DND-41 (cell line): Measurements from ENCODE around the gene SMARCC2.

Experiments
- ATAC-seq: fragments of 200-7000 bp; cut with Tn5 transposase; 3 replicates; pipeline ENCODE4 v1.9.1; 2021; ENCODE audit warnings: low read depth; ENCODE audit not compliant: insufficient read depth
- DNase-seq: peaks from one replicate; pipeline ENCODE4 v3.0.0-alpha.2; 2020
- H2AFZ ChIP-seq: 2 replicates; pipeline ENCODE4 v1.6.0; 2012; ENCODE audit warnings: low read depth, low read length
- H3K27ac ChIP-seq: 2 replicates; pipeline ENCODE4 v1.5.1; 2012; ENCODE audit warnings: low read length, inconsistent platforms
- H3K27me3 ChIP-seq: fragments of 200-600 bp; sonication (generic); 2 replicates; pipeline ENCODE4 v1.6.0; 2012; ENCODE audit warnings: low read length, mild to moderate bottlenecking, inconsistent platforms; ENCODE audit not compliant: insufficient read depth, poor library complexity
- H3K36me3 ChIP-seq: 2 replicates; pipeline ENCODE4 v1.5.1; 2012; ENCODE audit warnings: low read length, inconsistent platforms; ENCODE audit not compliant: insufficient read depth
- H3K4me1 ChIP-seq: 2 replicates; pipeline ENCODE4 v1.5.1; 2012; ENCODE audit warnings: mild to moderate bottlenecking, low read length; ENCODE audit not compliant: insufficient read depth
- H3K4me2 ChIP-seq: 2 replicates; pipeline ENCODE4 v1.6.0; 2012; ENCODE audit warnings: mild to moderate bottlenecking, moderate library complexity, low read length, inconsistent platforms; ENCODE audit not compliant: insufficient read depth
- H3K4me3 ChIP-seq, 2 experiments: fragments of 200-600 bp in 1 of 2; shearing (Covaris generic) in 1 of 2; 2 replicates each; pipeline ENCODE4 v1.5.1; 2012 to 2016; ENCODE audit warnings: inconsistent platforms in 2 of 2, low read length in 2 of 2, mild to moderate bottlenecking in 2 of 2, low read depth in 1 of 2, moderate library complexity in 1 of 2
- H3K79me2 ChIP-seq: 2 replicates; pipeline ENCODE4 v1.6.0; 2012; ENCODE audit warnings: low read length, inconsistent platforms; ENCODE audit not compliant: insufficient read depth
- H3K9ac ChIP-seq: 2 replicates; pipeline ENCODE4 v1.6.0; 2012; ENCODE audit warnings: low read depth, mild to moderate bottlenecking, inconsistent platforms, low read length, moderate library complexity
- H3K9me3 ChIP-seq: 2 replicates; pipeline ENCODE4 v1.5.1; 2012; ENCODE audit warnings: low read length, moderate library complexity, mild to moderate bottlenecking, inconsistent platforms; ENCODE audit not compliant: insufficient read depth, severe bottlenecking
- H4K20me1 ChIP-seq: 2 replicates; pipeline ENCODE4 v1.6.0; 2012; ENCODE audit warnings: low read length; ENCODE audit not compliant: insufficient read depth
- EZH2 ChIP-seq: IDR thresholded peaks from 3 replicates; pipeline ENCODE4 v1.6.1; 2012; ENCODE audit warnings: borderline replicate concordance, low read depth, mild to moderate bottlenecking, moderate library complexity, low read length, inconsistent platforms; ENCODE audit not compliant: severe bottlenecking
- TF ChIP-seq, protein P1 (sequence below): IDR thresholded peaks from 2 replicates; pipeline ENCODE4 v1.5.1; 2012; ENCODE audit warnings: borderline replicate concordance, low read length, moderate library complexity, mild to moderate bottlenecking; ENCODE audit not compliant: poor library complexity, severe bottlenecking; ENCODE audit errors: extremely low read depth

SMARCC2 gene

GRCh38 chr12:56164345-56164729 is 24.9 kb downstream of the SMARCC2 start:
- no peaks in the 10 kb centered on the region for H3K9me3 ChIP-seq
- no peak overlapping the region for H3K9ac ChIP-seq
- H3K27ac ChIP-seq = no peak overlapping the region
- no peak overlapping the region for H2AFZ ChIP-seq
- TF ChIP-seq, protein P1, sequence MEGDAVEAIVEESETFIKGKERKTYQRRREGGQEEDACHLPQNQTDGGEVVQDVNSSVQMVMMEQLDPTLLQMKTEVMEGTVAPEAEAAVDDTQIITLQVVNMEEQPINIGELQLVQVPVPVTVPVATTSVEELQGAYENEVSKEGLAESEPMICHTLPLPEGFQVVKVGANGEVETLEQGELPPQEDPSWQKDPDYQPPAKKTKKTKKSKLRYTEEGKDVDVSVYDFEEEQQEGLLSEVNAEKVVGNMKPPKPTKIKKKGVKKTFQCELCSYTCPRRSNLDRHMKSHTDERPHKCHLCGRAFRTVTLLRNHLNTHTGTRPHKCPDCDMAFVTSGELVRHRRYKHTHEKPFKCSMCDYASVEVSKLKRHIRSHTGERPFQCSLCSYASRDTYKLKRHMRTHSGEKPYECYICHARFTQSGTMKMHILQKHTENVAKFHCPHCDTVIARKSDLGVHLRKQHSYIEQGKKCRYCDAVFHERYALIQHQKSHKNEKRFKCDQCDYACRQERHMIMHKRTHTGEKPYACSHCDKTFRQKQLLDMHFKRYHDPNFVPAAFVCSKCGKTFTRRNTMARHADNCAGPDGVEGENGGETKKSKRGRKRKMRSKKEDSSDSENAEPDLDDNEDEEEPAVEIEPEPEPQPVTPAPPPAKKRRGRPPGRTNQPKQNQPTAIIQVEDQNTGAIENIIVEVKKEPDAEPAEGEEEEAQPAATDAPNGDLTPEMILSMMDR = no peak
- no peak for TF ChIP-seq EZH2
- no peak for DNase-seq
- H3K79me2 ChIP-seq = peaks cover 32% of the 10 kb centered on the region
- peaks cover 96% of the 10 kb centered on the region for H3K36me3 ChIP-seq
- H3K4me3 ChIP-seq = no peak overlapping the region
- no peaks in the 10 kb centered on the region for H3K27me3 ChIP-seq
- no peak for ATAC-seq
- peaks cover 30% of the 10 kb centered on the region for H3K4me1 ChIP-seq
- H4K20me1 ChIP-seq = peaks cover 13% of the 10 kb centered on the region
- H3K4me2 ChIP-seq = no peak overlapping the region

DNA sequence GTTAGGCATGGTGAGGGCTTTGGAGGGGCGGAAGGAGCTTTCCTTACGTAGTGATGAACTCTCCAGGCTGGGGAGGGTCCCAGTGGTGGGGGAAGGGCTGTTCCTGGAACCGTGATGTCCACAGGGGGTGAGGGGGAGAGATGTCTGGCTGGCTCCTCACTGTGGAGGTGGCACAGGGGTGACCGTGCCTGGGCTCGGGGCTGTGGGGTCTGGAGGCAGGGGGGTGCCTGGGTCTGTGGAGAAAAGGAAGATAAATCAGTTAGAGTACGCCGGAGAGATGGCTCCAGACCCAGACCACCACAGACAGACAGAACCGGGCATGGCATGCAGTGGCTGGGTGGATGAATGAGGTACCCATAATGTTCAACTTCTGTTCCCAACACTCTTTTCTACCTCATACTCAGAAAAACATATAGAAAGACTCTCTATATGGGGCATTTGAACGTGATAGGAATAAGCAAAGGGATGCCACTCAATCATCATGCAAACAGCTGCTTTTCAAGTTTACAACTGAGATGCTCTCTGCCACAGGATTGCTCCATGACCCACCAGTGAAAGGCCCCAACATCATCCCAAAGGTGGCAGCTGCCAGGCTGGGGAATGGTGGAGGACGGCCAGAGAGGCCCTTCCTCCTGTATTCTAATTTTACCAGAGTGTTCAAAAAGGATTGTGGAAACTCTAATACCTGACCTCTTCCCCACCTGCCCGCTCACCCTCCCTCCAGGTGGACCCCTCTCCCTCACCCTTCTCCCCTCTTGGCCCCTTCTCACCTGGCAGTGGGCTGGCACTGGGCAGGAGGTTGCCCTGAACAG is 25.5 kb downstream of the SMARCC2 start:
- ATAC-seq = no peak
- Histone ChIP-seq H3K27me3 (no peaks in the 10 kb centered on the region), H3K9me3 (no peaks in the 10 kb centered on the region), H3K4me3 (no peak overlapping the region), H3K36me3 (peaks cover 91% of the 10 kb centered on the region), H3K9ac (no peak overlapping the region), H3K27ac (no peak overlapping the region), H4K20me1 (peaks cover 13% of the 10 kb centered on the region), H3K4me2 (no peak overlapping the region), H3K4me1 (peaks cover 36% of the 10 kb centered on the region), H3K79me2 (peaks cover 38% of the 10 kb centered on the region), H2AFZ (no peak overlapping the region)
- DNase-seq = no peak
- TF ChIP-seq EZH2 = no peak
- TF ChIP-seq, protein P1 = no peak

DNA sequence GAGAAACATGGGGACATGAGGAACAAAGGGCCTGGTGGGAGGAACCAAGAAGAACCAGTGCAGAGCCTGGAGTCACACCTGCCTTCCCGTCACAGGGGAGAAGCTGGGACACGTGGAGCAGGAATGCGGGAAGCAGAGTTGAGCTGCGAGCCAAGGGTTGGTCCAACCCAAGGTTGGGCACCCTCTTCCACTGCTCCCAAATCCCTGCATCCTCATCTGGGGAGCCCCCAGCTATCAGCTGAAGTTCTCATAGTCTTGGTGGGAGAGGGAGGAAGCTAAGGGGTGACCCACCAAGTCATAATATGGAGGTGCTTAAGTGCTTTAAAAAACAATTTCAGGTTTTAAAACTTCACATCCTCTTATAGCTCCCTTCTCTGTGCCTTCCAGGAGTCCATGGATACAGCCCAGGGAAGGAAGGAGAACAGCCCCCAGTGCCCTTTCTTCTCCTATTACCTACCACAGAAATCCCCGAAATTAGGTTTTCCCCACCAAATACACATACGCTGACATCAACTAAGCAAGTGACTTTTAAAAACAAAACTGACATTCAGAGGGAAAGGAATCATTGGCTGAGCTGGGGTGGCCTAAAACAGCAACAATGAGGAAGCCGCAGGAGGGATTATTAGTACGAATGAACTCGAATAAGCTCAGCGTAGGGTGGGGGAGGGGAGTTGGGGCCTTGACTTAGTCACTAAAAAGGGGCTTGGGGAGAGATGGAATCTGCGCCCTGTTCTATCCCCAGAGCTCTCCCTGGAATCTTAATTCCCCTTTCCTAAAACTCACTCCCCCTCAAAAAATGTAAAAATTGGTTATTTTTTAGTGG is 26.6 kb downstream of the SMARCC2 start:
- Histone ChIP-seq H3K27me3 (no peaks in the 10 kb centered on the region), H3K9ac (no peak overlapping the region), H2AFZ (no peak overlapping the region), H3K4me3 (no peak overlapping the region), H4K20me1 (peaks cover 13% of the 10 kb centered on the region), H3K79me2 (peaks cover 45% of the 10 kb centered on the region), H3K9me3 (no peaks in the 10 kb centered on the region), H3K4me1 (peaks cover 37% of the 10 kb centered on the region), H3K36me3 (peaks cover 80% of the 10 kb centered on the region), H3K4me2 (no peak overlapping the region), H3K27ac (no peak overlapping the region)
- no peak for ATAC-seq
- no peak for TF ChIP-seq EZH2
- TF ChIP-seq, protein P1 = no peak
- DNase-seq = no peak
